AG04449 (cell line): Measurements from ENCODE around the gene PSMA7.

ENCODE experiments used
- CTCF ChIA-PET: fragments of 350-600 bp; formaldehyde crosslinking; extraction: SDS; loops from one replicate; lab custom pipeline; 2021; ENCODE audit warnings: antibody characterized with exemption; lab: Yijun Ruan, JAX
- POLR2A ChIA-PET: fragments of 400-600, 350-600 bp; formaldehyde crosslinking; extraction: SDS; loops from one replicate; lab custom pipeline; 2020; ENCODE audit warnings: antibody characterized with exemption, inconsistent platforms; lab: Yijun Ruan, JAX
- DNase-seq: peaks from one replicate; pipeline ENCODE4 v3.0.0-alpha.2; 2010; ENCODE audit warnings: low read depth, low spot score
- H3K4me3 ChIP-seq: 2 replicates; pipeline ENCODE4 v1.5.1; 2011; ENCODE audit warnings: low read depth, mild to moderate bottlenecking, control low read depth, low read length
- TF ChIP-seq, protein P1 (sequence below): IDR thresholded peaks from one replicate; pipeline ENCODE4 v1.5.1; 2011; ENCODE audit warnings: mild to moderate bottlenecking, moderate library complexity, low read length, control low read depth, inconsistent platforms; ENCODE audit not compliant: insufficient read depth; ENCODE audit errors: missing control alignments

PSMA7 gene

DNA sequence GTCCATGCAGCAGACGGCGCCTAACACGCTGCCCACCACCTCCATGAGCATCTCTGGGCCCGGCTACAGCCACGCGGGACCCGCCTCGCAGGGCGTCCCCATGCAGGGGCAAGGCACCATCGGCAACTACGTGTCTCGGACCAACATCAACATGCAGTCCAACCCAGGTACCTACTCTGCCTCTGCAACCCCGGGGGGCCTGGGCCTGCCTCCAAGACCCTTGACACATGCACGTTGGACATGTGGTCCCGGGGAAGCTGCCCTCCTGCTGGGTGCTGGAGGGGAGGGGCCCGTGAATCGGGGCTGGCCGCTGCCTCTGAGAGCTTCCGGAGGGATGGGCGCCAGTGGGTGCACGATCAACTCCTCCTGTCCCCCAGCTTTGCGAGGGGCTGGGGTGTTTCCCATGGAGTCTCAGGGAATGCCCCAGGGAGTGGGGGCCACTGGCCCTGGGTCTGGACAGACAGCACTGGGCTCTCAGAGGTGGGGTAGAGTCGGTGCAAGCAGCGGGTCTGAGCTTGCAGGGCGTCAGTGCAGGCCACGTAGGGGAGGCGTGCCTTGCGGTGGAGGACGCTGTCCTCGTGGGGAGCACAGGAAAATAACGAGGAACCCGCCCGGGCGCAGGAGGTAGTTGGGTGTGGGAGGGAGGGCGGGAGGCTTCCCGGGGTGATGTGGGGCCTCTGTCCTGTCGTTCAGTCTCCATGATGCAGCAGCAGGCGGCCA lies 19.7 kb upstream of the PSMA7 start:
- no peak overlapping the region for H3K4me3 ChIP-seq
- TF ChIP-seq, protein P1, sequence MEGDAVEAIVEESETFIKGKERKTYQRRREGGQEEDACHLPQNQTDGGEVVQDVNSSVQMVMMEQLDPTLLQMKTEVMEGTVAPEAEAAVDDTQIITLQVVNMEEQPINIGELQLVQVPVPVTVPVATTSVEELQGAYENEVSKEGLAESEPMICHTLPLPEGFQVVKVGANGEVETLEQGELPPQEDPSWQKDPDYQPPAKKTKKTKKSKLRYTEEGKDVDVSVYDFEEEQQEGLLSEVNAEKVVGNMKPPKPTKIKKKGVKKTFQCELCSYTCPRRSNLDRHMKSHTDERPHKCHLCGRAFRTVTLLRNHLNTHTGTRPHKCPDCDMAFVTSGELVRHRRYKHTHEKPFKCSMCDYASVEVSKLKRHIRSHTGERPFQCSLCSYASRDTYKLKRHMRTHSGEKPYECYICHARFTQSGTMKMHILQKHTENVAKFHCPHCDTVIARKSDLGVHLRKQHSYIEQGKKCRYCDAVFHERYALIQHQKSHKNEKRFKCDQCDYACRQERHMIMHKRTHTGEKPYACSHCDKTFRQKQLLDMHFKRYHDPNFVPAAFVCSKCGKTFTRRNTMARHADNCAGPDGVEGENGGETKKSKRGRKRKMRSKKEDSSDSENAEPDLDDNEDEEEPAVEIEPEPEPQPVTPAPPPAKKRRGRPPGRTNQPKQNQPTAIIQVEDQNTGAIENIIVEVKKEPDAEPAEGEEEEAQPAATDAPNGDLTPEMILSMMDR = no peak
- CTCF ChIA-PET = no interaction called here
- no peak for DNase-seq
- POLR2A ChIA-PET = no interaction called here

DNA sequence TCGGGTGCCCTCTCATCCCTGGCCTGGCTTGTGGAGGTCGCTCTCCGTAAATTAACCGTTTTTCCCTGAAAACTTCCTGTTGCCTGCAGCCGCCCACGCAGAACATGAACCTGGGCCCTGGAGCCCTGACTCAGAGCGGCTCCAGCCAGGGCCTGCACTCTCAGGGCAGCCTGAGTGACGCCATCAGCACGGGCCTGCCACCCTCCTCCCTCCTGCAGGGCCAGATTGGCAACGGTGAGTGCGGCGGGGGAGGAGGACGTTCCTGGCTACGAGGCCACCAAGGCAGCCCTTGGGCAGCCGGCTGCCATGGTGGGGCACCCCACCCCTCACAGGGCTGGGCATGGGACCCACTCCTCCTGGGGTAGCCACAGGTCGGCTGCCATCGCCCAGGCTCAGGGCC lies 18.2 kb upstream of the PSMA7 start:
- TF ChIP-seq, protein P1 = no peak
- CTCF ChIA-PET = no interaction called here
- POLR2A ChIA-PET = no interaction called here
- DNase-seq = no peak
- no peak overlapping the region for H3K4me3 ChIP-seq

DNA sequence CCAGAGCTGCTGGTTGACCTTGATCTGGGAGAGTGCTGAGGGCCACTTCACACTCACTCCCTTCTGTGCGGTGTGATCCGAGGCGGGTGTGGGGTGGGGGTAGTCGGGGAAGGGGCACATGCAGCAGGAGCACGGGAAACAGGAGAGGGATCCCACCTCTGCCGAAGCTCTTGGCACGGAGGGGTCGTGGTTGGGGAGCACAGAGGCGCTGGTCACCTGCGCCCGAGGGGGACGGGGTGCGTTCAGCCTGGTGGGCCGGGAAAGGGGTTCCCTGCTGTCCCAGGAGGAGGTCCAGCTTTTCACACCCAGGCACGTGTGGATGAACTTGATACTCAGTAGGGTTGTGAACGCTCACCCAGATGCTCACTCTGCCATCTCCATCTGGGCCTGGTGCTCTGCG lies 17.7 kb upstream of the PSMA7 start:
- POLR2A ChIA-PET = no interaction called here
- TF ChIP-seq, protein P1 = no peak
- CTCF ChIA-PET = no interaction called here
- no peak overlapping the region for H3K4me3 ChIP-seq
- DNase-seq = no peak

DNA sequence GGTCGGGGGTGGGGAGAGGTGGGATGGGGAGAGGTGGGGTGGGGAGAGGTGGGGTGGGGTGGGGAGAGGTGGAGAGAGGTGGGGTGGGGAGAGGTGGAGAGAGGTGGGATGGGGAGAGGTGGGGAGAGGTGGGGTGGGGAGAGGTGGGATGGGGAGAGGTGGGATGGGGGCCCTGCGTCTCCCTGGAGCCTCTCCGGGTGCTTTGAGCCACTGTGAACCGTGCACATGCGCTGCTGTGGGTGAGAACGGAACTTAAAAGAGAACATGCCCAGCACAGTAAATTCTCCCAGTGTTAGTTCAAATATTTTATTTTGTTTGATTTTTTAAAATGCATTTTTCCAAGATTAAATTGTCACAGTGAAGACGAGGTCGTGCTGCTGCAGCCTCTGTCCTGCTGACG lies 17.1 kb upstream of the PSMA7 start:
- H3K4me3 ChIP-seq = no peak overlapping the region
- no peak for DNase-seq
- CTCF ChIA-PET = no interaction called here
- TF ChIP-seq, protein P1 = no peak
- POLR2A ChIA-PET = no interaction called here

DNA sequence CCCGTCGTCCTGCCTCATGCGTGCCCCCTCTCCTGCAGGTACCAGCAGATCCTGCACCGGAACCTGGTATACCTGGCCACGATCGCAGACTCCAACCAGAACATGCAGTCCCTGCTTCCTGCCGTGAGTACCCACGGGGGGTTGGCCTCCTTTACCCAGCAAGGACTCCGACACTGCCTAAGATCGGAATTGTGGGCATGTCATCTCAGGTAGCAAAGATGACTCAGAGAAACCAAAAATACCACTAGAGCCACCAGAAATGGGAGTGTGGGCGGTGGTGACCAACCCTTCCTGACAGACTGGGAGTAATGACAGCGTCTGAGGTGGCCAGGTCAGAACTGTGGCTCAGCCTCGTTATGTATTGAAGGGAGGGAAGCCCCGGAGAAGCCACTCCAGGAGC lies 16.6 kb upstream of the PSMA7 start:
- DNase-seq = no peak
- TF ChIP-seq, protein P1 = no peak
- no peak overlapping the region for H3K4me3 ChIP-seq
- CTCF ChIA-PET = interaction anchor here (1.3 kb wide), 1 partner anchor 149 kb away, joined by 5 read pairs; no protein-coding TSS in a partner anchor
- POLR2A ChIA-PET = no interaction called here

DNA sequence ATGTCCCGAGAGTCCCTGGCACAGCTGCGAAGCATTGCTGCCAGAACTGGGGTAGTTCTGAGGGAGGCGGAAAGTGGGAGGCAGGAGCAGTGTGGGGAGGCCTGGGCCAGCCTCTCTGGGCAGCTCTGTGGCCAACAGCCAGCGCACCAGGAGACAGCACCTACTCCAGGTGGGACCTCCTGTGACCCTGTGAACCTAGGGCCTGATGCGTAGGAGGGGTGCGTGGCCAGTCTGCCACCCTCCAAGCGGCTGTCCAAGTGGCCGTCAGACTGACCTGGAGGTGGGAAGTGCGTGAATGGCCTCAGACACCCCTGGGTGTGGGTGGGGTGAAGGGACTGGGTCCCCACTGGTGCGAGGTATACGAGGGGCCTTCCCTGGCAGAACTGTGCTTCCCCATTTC lies 15.9 kb upstream of the PSMA7 start:
- DNase-seq = no peak
- TF ChIP-seq, protein P1 = no peak
- ChIA-PET CTCF (interaction anchor here (1.3 to 1.6 kb wide), 2 partner anchors 134 to 148 kb away, joined by 3 to 5 read pairs; no protein-coding TSS in a partner anchor), POLR2A (no interaction called here)
- no peak overlapping the region for H3K4me3 ChIP-seq
